ENCODE data around the gene APLP2.

- no peak for TF ChIP-seq MAX (CRISPR knock-in tag; IDR thresholded peaks at IDR 0.05)
- TF ChIP-seq TEAD4 (CRISPR knock-in tag; IDR thresholded peaks at IDR 0.05), result no peak
- TF ChIP-seq SMAD4 (CRISPR knock-in tag; IDR thresholded peaks at IDR 0.05), result no peak
- no peak for TF ChIP-seq CTCF (IDR thresholded peaks at IDR 0.05)
- no peak for TF ChIP-seq CREB1 (CRISPR knock-in tag; IDR thresholded peaks at IDR 0.05)
- TF ChIP-seq, protein P1, sequence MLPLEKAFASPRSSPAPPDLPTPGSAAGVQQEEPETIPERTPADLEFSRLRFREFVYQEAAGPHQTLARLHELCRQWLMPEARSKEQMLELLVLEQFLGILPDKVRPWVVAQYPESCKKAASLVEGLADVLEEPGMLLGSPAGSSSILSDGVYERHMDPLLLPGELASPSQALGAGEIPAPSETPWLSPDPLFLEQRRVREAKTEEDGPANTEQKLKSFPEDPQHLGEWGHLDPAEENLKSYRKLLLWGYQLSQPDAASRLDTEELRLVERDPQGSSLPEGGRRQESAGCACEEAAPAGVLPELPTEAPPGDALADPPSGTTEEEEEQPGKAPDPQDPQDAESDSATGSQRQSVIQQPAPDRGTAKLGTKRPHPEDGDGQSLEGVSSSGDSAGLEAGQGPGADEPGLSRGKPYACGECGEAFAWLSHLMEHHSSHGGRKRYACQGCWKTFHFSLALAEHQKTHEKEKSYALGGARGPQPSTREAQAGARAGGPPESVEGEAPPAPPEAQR (CRISPR knock-in tag; IDR thresholded peaks at IDR 0.05), result no peak
- no peak for TF ChIP-seq USF2 (CRISPR knock-in tag; IDR thresholded peaks at IDR 0.05)
Observed at GRCh38 chr11:130102301-130103249, 32.9 kb downstream of the APLP2 start.

Measured in WTC11 (cell line).